ENCODE data around the gene MICAL1. TPM values are rescaled to one million over a fixed set of nuclear protein-coding genes. Genes with fewer than 3 reads are reported as not detected.

Gene MICAL1
- total RNA-seq, 3 donors from 2014 or later (not counting 1 experiment from before 2014, with no cell fraction given): 72.4 to 102 (median 81.3) TPM

- intact Hi-C loops (cut with micrococcal nuclease): loop anchor here (1.0 to 10.0 kb wide), 3 partner anchors 13 to 241 kb away; partner anchors contain the start of genes AK9 and FIG4
- H3K27me3 ChIP-seq (ENCODE audit: control insufficient read depth, insufficient read depth, low read length): no peaks in the 10 kb centered on the region
- 59% methylated on average over 27 of the region's 27 CpGs for WGBS (ENCODE audit: insufficient coverage)
- peak overlapping the region; percentile 81 for H3K4me3 Mint-ChIP-seq
- peaks cover 14% of the 10 kb centered on the region for H3K36me3 ChIP-seq (ENCODE audit: control insufficient read depth, insufficient read depth, low read length)
- no peak for TF ChIP-seq CTCF (IDR thresholded peaks at IDR 0.05)
- no peak for DNase-seq
- H3K27ac ChIP-seq (ENCODE audit: low read length): peak overlapping the region; percentile 99
- H3K4me1 ChIP-seq (ENCODE audit: control insufficient read depth, insufficient read depth, low read length): peaks cover 72% of the 10 kb centered on the region
- peak overlapping the region; percentile 86 to 99 for H3K27ac Mint-ChIP-seq
- peak overlapping the region; percentile 98 for H3K4me3 ChIP-seq (ENCODE audit: low read length)
- no peaks in the 10 kb centered on the region for H3K9me3 Mint-ChIP-seq
- H3K27me3 Mint-ChIP-seq (ENCODE audit: low read depth in 2 of 2): no peaks in the 10 kb centered on the region
- peaks cover 47 to 62% of the 10 kb centered on the region in 2 donors for H3K4me1 Mint-ChIP-seq
- ATAC-seq: no peak
- H3K36me3 Mint-ChIP-seq: no peaks in the 10 kb centered on the region
- no peaks in the 10 kb centered on the region for H3K9me3 ChIP-seq (ENCODE audit: control insufficient read depth, insufficient read depth, low read length)
Measured at GRCh38 chr6:109453594-109454495, 1.7 kb downstream of the MICAL1 start.

- Histone ChIP-seq H3K4me3 (ENCODE audit: low read length) (no peak overlapping the region), H3K4me1 (ENCODE audit: control insufficient read depth, insufficient read depth, low read length) (peaks cover 72% of the 10 kb centered on the region), H3K27ac (ENCODE audit: low read length) (peak overlapping the region; percentile 99), H3K36me3 (ENCODE audit: control insufficient read depth, insufficient read depth, low read length) (peaks cover 14% of the 10 kb centered on the region), H3K27me3 (ENCODE audit: control insufficient read depth, insufficient read depth, low read length) (no peaks in the 10 kb centered on the region), H3K9me3 (ENCODE audit: control insufficient read depth, insufficient read depth, low read length) (no peaks in the 10 kb centered on the region)
- Mint-ChIP-seq H3K4me3 (peak overlapping the region; percentile 21), H3K27me3 (ENCODE audit: low read depth in 2 of 2) (no peaks in the 10 kb centered on the region), H3K9me3 (no peaks in the 10 kb centered on the region), H3K27ac (peak overlapping the region in 1 of 2 donors; percentile 38), H3K4me1 (peaks cover 45 to 61% of the 10 kb centered on the region in 2 donors), H3K36me3 (no peaks in the 10 kb centered on the region)
- 82% methylated on average over 2 of the region's 2 CpGs for WGBS (ENCODE audit: insufficient coverage)
- intact Hi-C loops (cut with micrococcal nuclease): loop anchor here (10.0 kb wide), 1 partner anchor 242 kb away; the partner anchor contains the start of genes AK9 and FIG4
- ATAC-seq: no peak
- TF ChIP-seq CTCF (IDR thresholded peaks at IDR 0.05): no peak
- no peak for DNase-seq
Measured at GRCh38 chr6:109453156-109453555, 2.4 kb downstream of the MICAL1 start.

- H3K27ac ChIP-seq (ENCODE audit: low read length): no peak overlapping the region
- DNase-seq (no peak), ATAC-seq (no peak)
- no peak for TF ChIP-seq CTCF (IDR thresholded peaks at IDR 0.05)
- no peak overlapping the region for H3K4me3 Mint-ChIP-seq
- H3K9me3 ChIP-seq (ENCODE audit: control insufficient read depth, insufficient read depth, low read length): no peaks in the 10 kb centered on the region
- H3K27me3 Mint-ChIP-seq (ENCODE audit: low read depth in 2 of 2): no peaks in the 10 kb centered on the region
- no peaks in the 10 kb centered on the region for H3K9me3 Mint-ChIP-seq
- no peaks in the 10 kb centered on the region for H3K36me3 Mint-ChIP-seq
- WGBS (ENCODE audit: insufficient coverage): 92% methylated on average over 9 of the region's 9 CpGs
- no peak overlapping the region for H3K4me3 ChIP-seq (ENCODE audit: low read length)
- peaks cover 17% of the 10 kb centered on the region for H3K36me3 ChIP-seq (ENCODE audit: control insufficient read depth, insufficient read depth, low read length)
- no peaks in the 10 kb centered on the region for H3K27me3 ChIP-seq (ENCODE audit: control insufficient read depth, insufficient read depth, low read length)
- H3K27ac Mint-ChIP-seq: peak overlapping the region in 1 of 2 donors; percentile 38
- peaks cover 67% of the 10 kb centered on the region for H3K4me1 ChIP-seq (ENCODE audit: control insufficient read depth, insufficient read depth, low read length)
- intact Hi-C loops (cut with micrococcal nuclease): loop anchor here (10.0 kb wide), 1 partner anchor 243 kb away; the partner anchor contains the start of genes AK9 and FIG4
- H3K4me1 Mint-ChIP-seq: peaks cover 38 to 59% of the 10 kb centered on the region in 2 donors
Measured at GRCh38 chr6:109452181-109452580, 3.4 kb downstream of the MICAL1 start.
